ENCODE measurements around the gene ITGB1BP1. TPM values are rescaled to one million over a fixed set of nuclear protein-coding genes. Genes with fewer than 3 reads are reported as not detected.
"Not testable (repeated sequence)": the region's sequence is repeated elsewhere in the genome, so short reads cannot be mapped to it uniquely, and the experiment has no call there.

ITGB1BP1 gene
- total and polyA plus RNA-seq, 5 donors: 80.5 to 137 (median 86.6) TPM

DNA sequence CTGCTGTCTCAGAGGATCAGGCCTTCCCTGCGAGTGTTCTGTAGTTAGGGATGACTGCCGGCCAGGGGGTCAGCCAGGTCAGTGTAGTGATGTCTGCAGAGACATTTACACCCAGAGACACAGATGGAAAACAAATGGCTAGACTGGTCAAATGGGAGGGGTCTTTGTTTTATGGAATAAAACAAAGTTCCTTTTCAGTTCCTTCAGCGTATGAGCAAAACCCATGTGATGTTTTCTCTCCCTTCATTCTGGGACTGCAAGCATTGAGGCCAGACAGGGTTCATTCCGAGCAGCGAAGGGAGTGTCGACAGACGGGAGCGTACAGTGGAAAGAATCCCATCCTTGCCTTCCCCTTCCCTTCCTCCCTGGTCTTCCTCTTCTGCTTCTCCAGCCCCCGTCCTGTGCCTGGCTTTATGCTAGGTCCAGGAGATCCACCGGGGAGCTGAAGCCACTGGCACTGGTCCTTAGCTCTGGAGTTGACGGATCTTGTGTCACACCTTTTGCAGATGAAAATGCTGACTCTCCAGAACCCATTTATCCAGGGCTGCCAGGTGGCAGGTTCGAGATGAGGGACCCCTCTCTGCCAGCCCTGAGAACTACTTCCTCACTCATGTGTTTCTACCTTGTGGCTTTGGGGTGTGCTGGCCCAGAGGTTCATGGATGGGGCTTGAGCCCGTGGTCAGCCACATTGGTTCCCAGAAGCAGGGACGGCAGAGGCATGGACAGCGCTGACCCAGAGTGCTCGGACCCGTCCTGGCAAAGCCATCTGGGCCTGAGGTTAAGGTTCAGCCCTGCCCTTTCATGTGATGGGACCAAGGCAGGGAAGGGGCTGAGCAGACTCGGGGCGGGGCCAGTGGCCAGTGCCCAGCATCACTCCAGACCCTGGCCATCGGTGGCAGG lies 24.2 kb downstream of the ITGB1BP1 start:
- 70% methylated on average over 20 of the region's 20 CpGs for WGBS
- Histone ChIP-seq H3K9me3 (ENCODE audit: control insufficient read depth, low read length) (no peaks in the 10 kb centered on the region), H3K4me1 (ENCODE audit: control insufficient read depth, insufficient read depth, low read length) (no peaks in the 10 kb centered on the region), H3K4me3 (ENCODE audit: low read length) (no peak overlapping the region), H3K27ac (ENCODE audit: low read length) (peak overlapping the region; percentile 25), H3K27me3 (ENCODE audit: control insufficient read depth, insufficient read depth) (no peaks in the 10 kb centered on the region)
- DNase-seq (peak in 2 of 3 donors; percentile 63 to 68), ATAC-seq (peak; percentile 52 to 57)
- intact Hi-C loops (cut with DNase I): no loop called here

DNA sequence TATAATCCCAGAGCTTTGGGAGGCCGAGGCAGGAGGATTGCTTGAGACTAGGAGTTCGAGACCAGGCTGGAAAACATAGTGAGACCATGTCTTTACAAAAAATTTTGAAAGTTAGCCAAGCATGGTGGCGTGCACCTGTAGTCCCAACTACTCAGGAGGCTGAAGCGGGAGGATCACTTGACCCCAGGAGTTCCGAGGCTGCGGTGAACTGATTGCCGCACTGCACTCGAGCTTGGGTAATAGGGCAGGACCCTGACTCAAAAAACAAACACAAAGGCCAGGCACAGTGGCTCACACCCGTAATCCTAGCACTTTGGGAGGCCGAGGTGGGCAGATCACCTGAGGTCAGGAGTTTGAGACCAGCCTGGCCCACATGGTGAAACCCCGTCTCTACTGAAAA lies 25.1 kb downstream of the ITGB1BP1 start:
- H3K27me3 ChIP-seq (ENCODE audit: control insufficient read depth, insufficient read depth); H3K4me3 ChIP-seq (ENCODE audit: low read length); H3K9me3 ChIP-seq (ENCODE audit: control insufficient read depth, low read length); H3K27ac ChIP-seq (ENCODE audit: low read length); intact Hi-C loops (cut with DNase I); ATAC-seq; H3K4me1 ChIP-seq (ENCODE audit: control insufficient read depth, insufficient read depth, low read length); DNase-seq: not testable (repeated sequence)
- WGBS: 96% methylated on average over 11 of the region's 11 CpGs

DNA sequence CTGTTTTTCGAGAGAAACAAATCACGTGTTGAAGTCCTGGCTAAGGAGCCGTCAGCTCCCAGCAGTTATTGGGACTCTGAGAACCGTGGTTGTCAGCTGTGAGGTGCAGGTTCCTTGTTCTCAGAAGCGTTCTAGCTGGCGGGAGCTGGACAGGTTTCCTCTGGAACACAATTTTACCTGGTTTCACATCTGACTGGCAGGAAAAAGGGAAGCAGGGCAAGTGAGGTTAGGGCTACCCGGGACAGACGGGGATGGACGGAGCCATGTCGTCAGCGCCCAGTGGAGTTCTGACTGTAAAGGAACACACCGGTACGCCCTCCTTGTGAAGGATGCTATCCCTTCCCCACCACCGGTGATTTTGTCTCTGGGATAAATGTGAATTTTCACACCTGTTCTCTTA lies 26.1 kb downstream of the ITGB1BP1 start:
- DNase-seq: no peak
- WGBS: 95% methylated on average over 14 of the region's 14 CpGs
- Histone ChIP-seq H3K4me3 (ENCODE audit: low read length) (no peak overlapping the region), H3K9me3 (ENCODE audit: control insufficient read depth, low read length) (no peaks in the 10 kb centered on the region), H3K27ac (ENCODE audit: low read length) (no peak overlapping the region), H3K4me1 (ENCODE audit: control insufficient read depth, insufficient read depth, low read length) (peaks cover 5% of the 10 kb centered on the region), H3K27me3 (ENCODE audit: control insufficient read depth, insufficient read depth) (no peaks in the 10 kb centered on the region)
- intact Hi-C loops (cut with DNase I): no loop called here
- ATAC-seq: no peak

DNA sequence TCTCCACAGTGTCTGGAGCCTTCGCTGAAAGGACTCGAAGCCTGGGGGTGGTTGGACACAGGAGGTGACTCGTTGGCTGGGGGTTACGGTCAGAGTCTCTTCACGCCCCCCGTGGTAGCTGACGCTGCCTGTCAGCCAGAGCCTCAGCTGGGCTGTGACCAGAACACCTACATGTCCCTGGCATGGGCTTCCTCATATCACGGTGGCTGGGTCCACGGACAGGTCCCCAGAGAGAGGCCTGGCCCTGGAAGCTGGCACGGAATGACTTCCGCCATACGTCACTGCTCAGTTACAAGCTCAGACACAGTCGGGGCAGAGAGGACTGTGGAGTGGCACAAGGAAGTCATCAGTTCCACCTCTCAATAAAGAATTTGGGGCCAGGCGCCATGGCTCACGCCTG lies 28.5 kb downstream of the ITGB1BP1 start:
- intact Hi-C loops (cut with DNase I): no loop called here
- 90% methylated on average over 15 of the region's 15 CpGs for WGBS
- Histone ChIP-seq H3K4me3 (ENCODE audit: low read length) (no peak overlapping the region), H3K9me3 (ENCODE audit: control insufficient read depth, low read length) (no peaks in the 10 kb centered on the region), H3K27me3 (ENCODE audit: control insufficient read depth, insufficient read depth) (no peaks in the 10 kb centered on the region), H3K27ac (ENCODE audit: low read length) (no peak overlapping the region), H3K4me1 (ENCODE audit: control insufficient read depth, insufficient read depth, low read length) (peaks cover 5% of the 10 kb centered on the region)
- ATAC-seq (no peak), DNase-seq (no peak)

GRCh38 chr2:9392898-9393765 lies 30.2 kb downstream of the ITGB1BP1 start:
- Histone ChIP-seq H3K4me3 (ENCODE audit: low read length) (no peak overlapping the region), H3K4me1 (ENCODE audit: control insufficient read depth, insufficient read depth, low read length) (peaks cover 5% of the 10 kb centered on the region), H3K27me3 (ENCODE audit: control insufficient read depth, insufficient read depth) (no peaks in the 10 kb centered on the region), H3K27ac (ENCODE audit: low read length) (peak overlapping the region; percentile 68), H3K9me3 (ENCODE audit: control insufficient read depth, low read length) (no peaks in the 10 kb centered on the region)
- intact Hi-C loops (cut with DNase I): no loop called here
- DNase-seq (peak; percentile 58 to 81 (median 70)), ATAC-seq (peak; percentile 53 to 71)
- WGBS: 50% methylated on average over 28 of the region's 28 CpGs

DNA sequence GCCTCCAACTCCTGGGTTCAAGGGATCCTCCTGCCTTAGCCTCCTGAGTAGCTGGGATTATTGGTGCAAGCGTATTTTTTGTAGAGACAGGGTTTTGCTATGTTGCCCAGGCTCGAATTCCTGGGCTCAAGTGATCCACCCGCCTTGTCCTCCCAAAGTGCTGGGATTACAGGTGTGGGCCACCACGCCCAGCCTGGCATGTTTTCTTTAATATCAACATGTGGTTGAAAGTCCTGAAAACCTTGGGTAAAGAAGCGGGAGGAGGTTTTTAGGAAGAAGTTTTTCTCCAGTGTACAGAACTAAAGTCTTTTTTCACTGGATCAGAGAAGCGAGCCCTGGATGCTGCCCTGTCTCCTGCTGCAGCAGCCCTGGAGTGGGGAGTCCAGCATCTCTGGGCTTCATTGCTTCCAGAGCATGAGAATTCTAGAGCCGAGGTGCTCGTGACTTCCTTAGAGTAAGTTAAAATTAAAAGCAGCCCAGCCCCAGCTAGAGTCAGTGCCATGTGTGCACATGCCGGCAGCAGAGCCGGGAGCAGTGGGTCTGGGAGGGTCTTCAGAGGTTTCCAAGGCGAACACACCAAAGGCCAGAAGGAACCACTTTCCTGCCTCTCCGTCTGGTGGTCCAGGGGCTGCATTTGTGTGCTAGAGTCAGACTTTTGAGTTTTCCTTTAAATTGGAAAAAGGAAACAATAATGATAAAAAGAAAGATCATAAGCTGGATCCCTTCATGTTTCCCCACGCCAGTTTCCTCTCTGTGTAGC lies 31.2 kb downstream of the ITGB1BP1 start:
- intact Hi-C loops (cut with DNase I): no loop called here
- no peak for ATAC-seq
- 77% methylated on average over 13 of the region's 13 CpGs for WGBS
- no peak for DNase-seq
- Histone ChIP-seq H3K4me1 (ENCODE audit: control insufficient read depth, insufficient read depth, low read length) (peaks cover 5% of the 10 kb centered on the region), H3K4me3 (ENCODE audit: low read length) (no peak overlapping the region), H3K9me3 (ENCODE audit: control insufficient read depth, low read length) (no peaks in the 10 kb centered on the region), H3K27me3 (ENCODE audit: control insufficient read depth, insufficient read depth) (no peaks in the 10 kb centered on the region), H3K27ac (ENCODE audit: low read length) (peak overlapping the region; percentile 68)

DNA sequence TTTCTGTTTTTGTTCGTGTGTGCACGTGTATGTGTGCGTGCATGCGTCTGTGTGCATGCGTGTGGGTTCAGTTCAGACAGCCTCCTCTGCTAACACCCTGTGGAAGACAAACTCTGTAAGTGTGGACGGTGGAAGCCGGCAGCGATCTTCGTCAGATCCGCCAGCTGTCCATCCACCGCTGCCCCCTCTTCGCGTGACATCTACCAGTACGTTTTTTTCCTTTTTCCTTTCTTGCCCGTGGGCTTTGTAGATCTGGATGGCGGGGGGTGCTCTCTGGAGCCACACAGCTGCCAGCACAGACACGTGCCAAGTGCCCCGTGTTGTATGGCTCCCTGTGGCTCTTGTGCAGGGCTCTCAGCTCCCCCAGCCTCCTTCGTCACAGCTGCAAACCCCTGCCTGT lies 32.3 kb downstream of the ITGB1BP1 start:
- Histone ChIP-seq H3K27me3 (ENCODE audit: control insufficient read depth, insufficient read depth) (no peaks in the 10 kb centered on the region), H3K4me1 (ENCODE audit: control insufficient read depth, insufficient read depth, low read length) (peaks cover 9% of the 10 kb centered on the region), H3K4me3 (ENCODE audit: low read length) (no peak overlapping the region), H3K9me3 (ENCODE audit: control insufficient read depth, low read length) (no peaks in the 10 kb centered on the region), H3K27ac (ENCODE audit: low read length) (no peak overlapping the region)
- 90% methylated on average over 19 of the region's 19 CpGs for WGBS
- DNase-seq (no peak), ATAC-seq (no peak)
- intact Hi-C loops (cut with DNase I): no loop called here

DNA sequence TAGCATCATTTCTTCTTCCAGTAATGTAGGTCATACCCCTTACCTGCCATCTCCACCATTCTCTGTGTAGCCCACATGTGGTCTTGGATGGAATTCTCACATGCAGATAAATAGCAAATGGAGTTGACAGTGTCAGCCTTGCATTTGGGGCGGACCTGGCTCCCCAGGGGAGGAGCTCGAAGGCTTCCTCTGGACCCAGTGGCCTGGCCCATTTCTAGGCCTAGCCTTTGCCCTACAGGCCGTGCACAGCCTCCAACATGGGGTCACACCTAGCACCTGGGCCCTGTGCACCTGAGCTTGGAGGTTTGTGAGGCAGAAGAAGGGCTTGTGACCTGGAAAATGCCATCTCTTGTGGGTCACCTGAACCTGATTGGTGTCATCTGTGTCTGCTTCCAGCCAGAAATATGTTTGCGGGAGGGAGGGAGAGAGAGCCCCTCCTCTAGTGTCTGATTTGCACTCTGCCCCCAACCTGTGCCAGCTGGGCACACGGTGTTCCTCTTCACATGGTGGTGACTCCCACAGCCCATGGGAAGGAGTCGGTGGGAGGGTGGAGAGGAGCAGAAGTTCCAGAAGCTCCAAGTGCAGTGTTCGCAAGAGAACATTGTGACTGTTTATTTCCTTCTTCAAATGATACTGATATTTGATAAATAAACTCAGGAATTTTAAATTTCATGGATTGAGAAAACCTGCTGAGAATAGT lies 33.0 kb downstream of the ITGB1BP1 start:
- Histone ChIP-seq H3K27me3 (ENCODE audit: control insufficient read depth, insufficient read depth) (no peaks in the 10 kb centered on the region), H3K9me3 (ENCODE audit: control insufficient read depth, low read length) (no peaks in the 10 kb centered on the region), H3K4me1 (ENCODE audit: control insufficient read depth, insufficient read depth, low read length) (peaks cover 9% of the 10 kb centered on the region), H3K27ac (ENCODE audit: low read length) (no peak overlapping the region), H3K4me3 (ENCODE audit: low read length) (no peak overlapping the region)
- 91% methylated on average over 7 of the region's 7 CpGs for WGBS
- no peak for DNase-seq
- intact Hi-C loops (cut with DNase I): no loop called here
- no peak for ATAC-seq

DNA sequence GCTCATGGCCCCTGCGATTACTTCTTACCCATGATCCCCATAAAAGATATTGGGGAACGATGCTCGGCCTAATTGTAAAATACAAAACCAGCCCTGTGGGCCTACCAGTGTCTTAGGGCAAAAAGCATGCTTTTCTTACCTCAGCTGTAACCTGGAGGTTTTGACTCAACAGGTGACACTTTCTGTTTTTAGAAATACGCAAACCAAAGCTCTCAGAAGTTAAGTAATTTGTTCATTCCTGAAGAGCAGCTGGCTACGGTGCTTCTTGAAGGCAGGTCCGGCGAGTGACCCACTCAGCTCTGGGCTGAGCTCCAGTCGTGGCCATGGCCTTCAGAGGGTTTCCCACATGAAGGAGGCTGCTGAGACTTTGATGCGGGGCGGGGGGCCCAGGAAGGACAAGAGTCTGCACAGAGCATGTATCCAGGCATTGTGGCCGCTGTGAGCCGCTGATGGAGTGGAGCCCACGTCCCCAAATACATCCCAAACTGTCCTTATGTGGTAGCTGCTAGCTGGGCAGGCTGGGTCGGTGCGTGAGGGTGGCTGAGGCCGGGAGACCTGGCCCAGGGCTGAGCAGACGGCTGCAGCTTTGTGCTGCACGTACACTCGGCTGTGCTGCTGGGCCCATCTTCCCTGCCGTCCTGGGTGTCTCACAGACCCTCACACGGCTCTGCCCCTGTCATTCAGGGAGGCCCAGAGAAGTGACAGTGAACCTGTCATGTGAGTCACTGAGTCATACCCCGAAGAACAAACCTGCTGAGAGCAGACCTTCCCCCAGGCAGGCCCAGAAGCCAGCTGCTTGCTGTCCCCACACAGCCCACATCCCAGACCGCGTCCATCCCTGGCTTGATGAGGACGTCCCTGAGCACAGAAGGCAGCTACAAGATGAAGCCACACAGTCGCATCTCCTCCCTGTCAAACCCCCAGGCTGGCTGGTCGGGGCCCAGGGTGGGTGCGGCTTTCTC lies 34.1 kb downstream of the ITGB1BP1 start:
- WGBS: 88% methylated on average over 28 of the region's 28 CpGs
- intact Hi-C loops (cut with DNase I): no loop called here
- ATAC-seq (no peak), DNase-seq (no peak)
- Histone ChIP-seq H3K4me1 (ENCODE audit: control insufficient read depth, insufficient read depth, low read length) (peaks cover 9% of the 10 kb centered on the region), H3K9me3 (ENCODE audit: control insufficient read depth, low read length) (no peaks in the 10 kb centered on the region), H3K27ac (ENCODE audit: low read length) (no peak overlapping the region), H3K27me3 (ENCODE audit: control insufficient read depth, insufficient read depth) (no peaks in the 10 kb centered on the region), H3K4me3 (ENCODE audit: low read length) (no peak overlapping the region)

All from right cardiac atrium (tissue), 5 donors.